Tibial nerve (tissue), 4 donors: ENCODE data around the gene DNMT3B. TPM values are rescaled to one million over a fixed set of nuclear protein-coding genes. Genes with fewer than 3 reads are reported as not detected.

ENCODE experiments used
- DNase-seq, 2 donors: peaks; one replicate each; pipeline ENCODE4 v3.0.0-alpha.2; 2019; ENCODE audit warnings: low spot score in 2 of 2
- H3K27ac ChIP-seq, 4 donors: fragments of 200-600 bp; sonication (generic) in 3 of 4; one replicate each; pipeline ENCODE4 v1.5.1; 2017 to 2019; ENCODE audit warnings: mild to moderate bottlenecking in 1 of 4
- H3K27me3 ChIP-seq, 2 donors: fragments of 200-600 bp; sonication (generic) in 1 of 2; one replicate each; pipeline versions ENCODE4 v1.5.1 to v1.6.0; 2017 to 2019
- H3K36me3 ChIP-seq, 3 donors: fragments of 200-600 bp; sonication (generic); one replicate each; pipeline ENCODE4 v1.5.1; 2018 to 2019
- H3K4me1 ChIP-seq, 4 donors: fragments of 200-600 bp; sonication (generic) in 3 of 4; one replicate each; pipeline ENCODE4 v1.5.1; 2017 to 2019
- H3K4me3 ChIP-seq, 4 donors: fragments of 200-600 bp; sonication (generic) in 3 of 4; one replicate each; pipeline ENCODE4 v1.5.1; 2017 to 2019; ENCODE audit warnings: mild to moderate bottlenecking in 1 of 4, moderate library complexity in 1 of 4
- H3K9me3 ChIP-seq, 4 donors: fragments of 200-600 bp; sonication (generic) in 3 of 4; one replicate each; pipeline ENCODE4 v1.5.1; 2017 to 2019
- EP300 ChIP-seq, 2 donors: sonication (generic); formaldehyde crosslinking; IDR thresholded peaks; one replicate each; pipeline ENCODE4 v1.6.1; 2017; ENCODE audit warnings: antibody characterized with exemption in 2 of 2, mild to moderate bottlenecking in 1 of 2
- POLR2A ChIP-seq, 2 donors: fragments of 450-650 bp; IDR thresholded peaks; one replicate each; pipeline ENCODE4 v1.6.1; 2017; ENCODE audit warnings: antibody characterized with exemption in 2 of 2, mild to moderate bottlenecking in 2 of 2, moderate library complexity in 2 of 2
- WGBS, 2 donors: methylation state at CpG; one replicate each; pipeline ENCODE4 v1.1.5; 2018; 5-methylcytosine and 5-hydroxymethylcytosine counted together
- total RNA-seq, 4 donors: library from RNA; depleted of rRNA; stranded (reverse); fragments of >200 nt; gene quantifications; one replicate each; pipeline ENCODE4 v1.1.0, GENCODE V29; 2016
- TF ChIP-seq, protein P1 (sequence below), 5 experiments: fragments of 200-600 bp in 3 of 5; fragments of 450-650 bp in 2 of 5; sonication (generic) in 3 of 5; IDR thresholded peaks; one replicate each; pipeline ENCODE4 v1.5.1; 2016 to 2019; ENCODE audit warnings: antibody characterized with exemption in 5 of 5, mild to moderate bottlenecking in 3 of 5, moderate library complexity in 2 of 5

The DNMT3B gene
- total RNA-seq, 4 donors from 2014 or later: 1.0 to 1.5 (median 1.3) TPM

DNA sequence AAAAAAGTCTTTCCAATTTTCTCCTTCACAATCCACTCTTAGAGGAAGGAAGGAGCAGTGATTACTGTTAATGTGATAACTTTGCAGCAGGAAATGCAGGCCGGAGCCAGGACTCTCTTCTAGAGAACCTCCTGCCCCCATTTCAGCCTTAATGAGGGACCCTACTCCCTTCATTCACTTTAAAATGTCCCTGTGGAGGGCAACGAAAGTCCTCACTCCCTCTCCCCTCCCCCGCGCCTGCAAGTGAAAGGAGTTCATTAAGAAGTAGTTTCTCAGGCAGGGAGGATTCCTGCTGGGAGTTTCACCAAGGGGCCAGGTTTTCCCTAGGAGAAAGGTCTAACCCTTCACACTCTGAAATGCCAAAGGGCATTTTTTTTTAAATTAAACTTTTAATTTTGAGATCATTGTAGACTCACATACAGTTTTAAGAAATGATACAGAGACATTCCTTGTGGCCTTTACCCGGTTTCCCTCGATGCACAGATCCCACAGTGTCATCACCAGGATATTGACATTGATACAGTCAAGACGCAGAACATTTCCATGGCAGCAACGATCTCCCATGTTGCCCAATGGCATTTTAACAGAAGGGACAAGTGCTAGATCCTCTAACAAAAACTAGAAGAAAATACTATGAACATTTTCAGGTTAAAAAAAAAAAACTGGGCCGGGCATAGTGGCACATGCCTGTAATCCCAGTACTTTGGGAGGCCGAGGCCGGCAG lies 12.1 kb upstream of the DNMT3B start:
- DNase-seq: no peak
- no peaks in the 10 kb centered on the region for H3K36me3 ChIP-seq
- no peaks in the 10 kb centered on the region for H3K9me3 ChIP-seq
- H3K4me3 ChIP-seq: no peak overlapping the region
- 62 to 66% methylated on average over 11 of the region's 11 CpGs for WGBS, 2 donors
- H3K27ac ChIP-seq: no peak overlapping the region
- H3K27me3 ChIP-seq: no peaks in the 10 kb centered on the region
- TF ChIP-seq EP300 (IDR thresholded peaks at IDR 0.05) (no peak), POLR2A (IDR thresholded peaks at IDR 0.05) (no peak)
- TF ChIP-seq, protein P1, sequence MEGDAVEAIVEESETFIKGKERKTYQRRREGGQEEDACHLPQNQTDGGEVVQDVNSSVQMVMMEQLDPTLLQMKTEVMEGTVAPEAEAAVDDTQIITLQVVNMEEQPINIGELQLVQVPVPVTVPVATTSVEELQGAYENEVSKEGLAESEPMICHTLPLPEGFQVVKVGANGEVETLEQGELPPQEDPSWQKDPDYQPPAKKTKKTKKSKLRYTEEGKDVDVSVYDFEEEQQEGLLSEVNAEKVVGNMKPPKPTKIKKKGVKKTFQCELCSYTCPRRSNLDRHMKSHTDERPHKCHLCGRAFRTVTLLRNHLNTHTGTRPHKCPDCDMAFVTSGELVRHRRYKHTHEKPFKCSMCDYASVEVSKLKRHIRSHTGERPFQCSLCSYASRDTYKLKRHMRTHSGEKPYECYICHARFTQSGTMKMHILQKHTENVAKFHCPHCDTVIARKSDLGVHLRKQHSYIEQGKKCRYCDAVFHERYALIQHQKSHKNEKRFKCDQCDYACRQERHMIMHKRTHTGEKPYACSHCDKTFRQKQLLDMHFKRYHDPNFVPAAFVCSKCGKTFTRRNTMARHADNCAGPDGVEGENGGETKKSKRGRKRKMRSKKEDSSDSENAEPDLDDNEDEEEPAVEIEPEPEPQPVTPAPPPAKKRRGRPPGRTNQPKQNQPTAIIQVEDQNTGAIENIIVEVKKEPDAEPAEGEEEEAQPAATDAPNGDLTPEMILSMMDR (IDR thresholded peaks at IDR 0.05): no peak
- no peaks in the 10 kb centered on the region for H3K4me1 ChIP-seq

DNA sequence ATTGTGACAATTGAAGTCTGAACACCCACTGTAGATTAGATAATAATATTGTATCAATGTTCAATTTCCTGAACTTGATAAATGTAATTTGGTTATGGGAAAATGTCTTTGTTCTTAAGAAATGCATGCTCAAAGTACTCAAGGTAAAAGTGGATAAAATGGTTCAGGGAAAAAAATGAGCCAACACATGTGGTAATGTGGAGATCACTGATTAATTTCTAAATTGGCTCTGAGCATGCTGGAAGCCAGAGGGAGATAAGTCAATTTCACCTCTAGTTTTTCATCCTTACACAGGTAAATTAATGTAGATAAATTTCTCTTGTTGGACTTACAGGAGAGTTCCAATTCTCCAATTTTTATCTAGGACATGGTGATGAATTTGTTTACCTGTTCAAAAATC lies 10.9 kb upstream of the DNMT3B start:
- Histone ChIP-seq H3K4me1 (no peaks in the 10 kb centered on the region), H3K36me3 (no peaks in the 10 kb centered on the region), H3K9me3 (no peaks in the 10 kb centered on the region), H3K27me3 (no peaks in the 10 kb centered on the region), H3K27ac (no peak overlapping the region), H3K4me3 (no peak overlapping the region)
- no peak for TF ChIP-seq POLR2A (IDR thresholded peaks at IDR 0.05)
- TF ChIP-seq, protein P1 (IDR thresholded peaks at IDR 0.05): no peak
- TF ChIP-seq EP300 (IDR thresholded peaks at IDR 0.05): no peak
- no peak for DNase-seq

DNA sequence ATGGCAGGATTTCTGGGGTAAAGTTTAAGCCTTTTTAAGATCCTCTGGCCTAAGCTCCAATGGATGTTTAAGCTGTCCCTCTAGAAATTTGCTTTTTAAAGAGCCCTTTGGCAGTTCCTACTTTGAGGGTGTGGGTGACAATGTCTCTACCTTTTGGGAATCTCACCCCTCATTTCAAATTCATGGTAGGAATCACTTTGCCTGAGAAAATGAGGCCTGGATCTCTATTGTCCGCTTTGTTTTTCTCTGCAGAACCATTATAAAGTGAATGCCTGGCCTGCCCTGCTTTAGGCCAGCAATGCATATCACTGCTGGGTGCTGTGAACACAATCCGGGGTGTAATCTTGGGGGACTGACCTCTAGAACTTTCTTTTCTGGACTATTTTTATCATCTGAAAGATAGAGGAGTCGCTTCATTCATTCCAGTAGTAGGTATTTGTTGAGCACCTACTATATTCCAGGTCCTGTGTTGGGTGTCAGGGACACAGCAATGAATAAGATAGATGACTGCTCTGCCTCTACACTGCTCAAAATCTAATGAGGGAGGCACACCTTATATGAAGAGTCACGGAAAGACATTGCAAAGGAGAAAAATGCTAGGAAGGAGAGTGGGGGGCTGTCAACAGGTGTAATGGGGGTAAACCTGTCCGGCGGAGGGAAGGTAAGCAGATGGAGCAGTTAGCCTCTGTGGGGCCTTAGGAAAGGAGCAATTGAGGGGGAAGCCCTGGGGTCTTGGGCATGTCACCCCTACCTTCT lies 10.3 kb upstream of the DNMT3B start:
- DNase-seq: no peak
- no peaks in the 10 kb centered on the region for H3K27me3 ChIP-seq
- no peak overlapping the region for H3K27ac ChIP-seq
- TF ChIP-seq POLR2A (IDR thresholded peaks at IDR 0.05): no peak
- TF ChIP-seq, protein P1 (IDR thresholded peaks at IDR 0.05): no peak
- no peak for TF ChIP-seq EP300 (IDR thresholded peaks at IDR 0.05)
- H3K9me3 ChIP-seq: no peaks in the 10 kb centered on the region
- no peaks in the 10 kb centered on the region for H3K4me1 ChIP-seq
- H3K36me3 ChIP-seq: no peaks in the 10 kb centered on the region
- no peak overlapping the region for H3K4me3 ChIP-seq
- WGBS, 2 donors: 87% methylated on average over 6 of the region's 6 CpGs

DNA sequence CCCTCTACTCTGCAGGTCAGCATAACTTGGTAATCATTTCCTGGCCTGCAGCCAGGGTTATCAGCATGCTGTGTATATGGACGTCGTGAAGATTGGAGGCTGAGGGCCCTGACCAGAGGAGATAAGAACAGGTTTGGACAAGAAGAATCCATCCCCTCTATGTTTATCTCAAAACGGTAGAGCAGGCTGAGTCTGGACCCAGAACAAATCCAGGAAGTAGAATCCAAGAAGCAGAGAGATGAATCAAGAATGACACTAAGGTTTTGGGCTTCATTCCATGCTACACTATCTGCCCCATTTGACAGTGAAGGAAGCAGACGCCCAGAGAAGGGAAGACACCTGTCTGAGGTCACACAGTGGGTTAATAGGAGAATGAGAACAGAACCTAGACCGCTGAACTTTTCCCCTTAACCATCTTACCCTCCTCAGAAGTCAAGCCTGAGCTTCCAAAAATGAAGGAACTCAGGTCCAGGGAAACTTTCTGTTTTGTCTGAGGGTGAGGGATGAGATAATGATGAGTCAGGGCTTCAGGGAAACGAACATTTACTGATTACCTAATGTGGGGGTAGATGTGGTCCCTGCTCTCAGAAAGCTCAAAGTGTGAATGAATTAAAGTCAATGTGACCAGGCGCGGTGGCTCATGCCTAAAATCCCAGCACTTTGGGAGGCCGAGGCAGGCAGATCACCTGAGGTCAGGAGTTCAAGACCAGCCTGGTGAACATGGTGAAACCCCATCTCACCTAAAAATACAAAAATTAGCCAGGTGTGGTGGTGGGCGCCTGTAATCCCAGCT lies 9.5 kb upstream of the DNMT3B start:
- 70% methylated on average over 10 of the region's 10 CpGs for WGBS, 2 donors
- no peak for DNase-seq
- TF ChIP-seq, protein P1 (IDR thresholded peaks at IDR 0.05): no peak
- no peak for TF ChIP-seq EP300 (IDR thresholded peaks at IDR 0.05)
- no peak for TF ChIP-seq POLR2A (IDR thresholded peaks at IDR 0.05)

More for the DNA sequence above, 9.5 kb upstream of the DNMT3B start:
- Histone ChIP-seq H3K36me3 (no peaks in the 10 kb centered on the region), H3K27ac (no peak overlapping the region), H3K27me3 (no peaks in the 10 kb centered on the region), H3K4me3 (no peak overlapping the region), H3K4me1 (no peaks in the 10 kb centered on the region), H3K9me3 (no peaks in the 10 kb centered on the region)
